Panc1 (cell line): ENCODE measurements around the gene MVK. TPM values are rescaled to one million over a fixed set of nuclear protein-coding genes. Genes with fewer than 3 reads are reported as not detected.

Source experiments
- ATAC-seq: fragments of 200-7000 bp; cut with Tn5 transposase; 2 replicates; pipeline ENCODE4 v1.9.1; 2020; ENCODE audit warnings: mild to moderate bottlenecking, moderate library complexity
- BruUV-seq: library from RNA; stranded (reverse); fragments of 400-500 nt; replicated peaks from 2 replicates; lab custom pipeline; 2021; lab: Mats Ljungman, UMichigan
- CTCF ChIA-PET: fragments of 300-600 bp; sonication (Branson Sonifier 250); formaldehyde crosslinking; loops from one replicate; lab custom pipeline; 2022; ENCODE audit warnings: antibody characterized with exemption; lab: Charles Lee
- POLR2A ChIA-PET: fragments of 300-600 bp; sonication (Branson Sonifier 250); formaldehyde crosslinking; loops from one replicate; lab custom pipeline; 2022; ENCODE audit warnings: antibody characterized with exemption; lab: Charles Lee
- DNase-seq: peaks from one replicate; pipeline ENCODE4 v3.0.0-alpha.2; 2010; ENCODE audit warnings: low read depth, low spot score
- H3K27ac ChIP-seq: 2 replicates; pipeline ENCODE4 v1.5.1; 2011; ENCODE audit warnings: mild to moderate bottlenecking, low read length, inconsistent platforms
- H3K27me3 ChIP-seq: fragments of 200-500 bp; sonication (Bioruptor generic); 2 replicates; pipeline ENCODE4 v1.6.0; 2014; ENCODE audit warnings: low read length, inconsistent platforms; ENCODE audit not compliant: control insufficient read depth, insufficient read depth
- H3K36me3 ChIP-seq: fragments of 200-500 bp; sonication (Bioruptor generic); 2 replicates; pipeline ENCODE4 v1.5.1; 2014; ENCODE audit warnings: inconsistent platforms, mild to moderate bottlenecking, low read length, moderate library complexity; ENCODE audit not compliant: control insufficient read depth, insufficient read depth
- H3K4me1 ChIP-seq: 2 replicates; pipeline ENCODE4 v1.5.1; 2011; ENCODE audit warnings: inconsistent platforms, mild to moderate bottlenecking, low read length, moderate library complexity; ENCODE audit not compliant: control insufficient read depth, insufficient read depth
- H3K4me3 ChIP-seq, 2 experiments: 2 replicates each; pipeline ENCODE4 v1.5.1; 2011 to 2012; ENCODE audit warnings: low read depth in 2 of 2, low read length in 2 of 2, mild to moderate bottlenecking in 2 of 2, inconsistent platforms in 1 of 2, moderate library complexity in 1 of 2
- H3K9me3 ChIP-seq: fragments of 200-500 bp; sonication (Bioruptor generic); 2 replicates; pipeline ENCODE4 v1.5.1; 2014; ENCODE audit warnings: low read depth, mild to moderate bottlenecking, inconsistent platforms, low read length, moderate library complexity; ENCODE audit not compliant: control insufficient read depth, insufficient read depth
- CTCF ChIP-seq: fragments of 450-650 bp; IDR thresholded peaks from 2 replicates; pipeline ENCODE4 v1.5.1; 2017; ENCODE audit warnings: mild to moderate bottlenecking
- POLR2AphosphoS5 ChIP-seq: IDR thresholded peaks from 2 replicates; pipeline ENCODE4 v1.6.1; 2012; ENCODE audit warnings: mild to moderate bottlenecking, low read depth, low read length, moderate library complexity
- SIN3A ChIP-seq: IDR thresholded peaks from 2 replicates; pipeline ENCODE4 v1.6.1; 2012; ENCODE audit warnings: low read depth, mild to moderate bottlenecking, low read length, moderate library complexity, borderline replicate concordance; ENCODE audit not compliant: insufficient read depth
- TCF7L2 ChIP-seq: IDR thresholded peaks from 2 replicates; pipeline ENCODE4 v1.6.1; 2011; ENCODE audit warnings: mild to moderate bottlenecking, low read depth, low read length, inconsistent platforms
- in situ Hi-C: cut with HindIII; loops from 2 replicates; pipeline ENCODE4 v1.10.0; 2016; ENCODE audit warnings: low sequenced_read_pairs, low pct_unique_long_range_greater_than_20kb
- intact Hi-C: fragments of 100-400 bp; cut with micrococcal nuclease; formaldehyde crosslinking; loops from one replicate; pipeline ENCODE4 v1.10.0; 2022; ENCODE audit not compliant: unreplicated experiment
- total RNA-seq: library from RNA; stranded (reverse); gene quantifications from one replicate; pipeline ENCODE4 v1.2.1, GENCODE V29; 2021; ENCODE audit not compliant: unreplicated experiment
- TF ChIP-seq, protein P1 (sequence below), 2 experiments: IDR thresholded peaks; 2 replicates each; pipeline ENCODE4 v1.6.1; 2011 to 2012; ENCODE audit warnings: low read depth in 2 of 2, control low read depth in 1 of 2, low read length in 1 of 2, mild to moderate bottlenecking in 1 of 2, moderate library complexity in 1 of 2; ENCODE audit not compliant: insufficient read depth in 1 of 2

The MVK gene
- total RNA-seq, 1 experiment from 2014 or later = 41.6 TPM

DNA sequence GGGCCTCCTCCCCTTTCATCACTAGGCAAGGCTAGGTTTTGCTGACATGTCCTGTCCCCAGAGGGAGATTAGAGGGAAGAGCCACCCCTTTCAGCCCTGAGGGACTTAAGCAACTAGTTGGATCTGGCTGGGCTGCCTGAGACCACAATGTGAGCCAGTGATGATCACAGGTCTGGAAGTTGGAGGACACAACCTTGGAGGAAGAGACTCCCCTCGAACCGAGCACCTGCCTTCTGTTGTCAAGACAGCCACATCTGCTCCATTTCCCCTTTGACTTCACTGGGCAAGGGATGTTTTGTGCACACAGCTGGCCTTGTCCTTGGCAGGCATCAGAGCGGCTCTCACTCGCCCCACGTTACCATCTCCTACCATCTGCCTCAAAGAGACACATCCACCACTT, 31.4 kb downstream of the MVK start:
- CTCF ChIA-PET = no interaction called here
- 0 out of 2 replicates have a peak, but pooled peaks have one; percentile 19 for ATAC-seq
- intact Hi-C loops = no loop called here

DNA sequence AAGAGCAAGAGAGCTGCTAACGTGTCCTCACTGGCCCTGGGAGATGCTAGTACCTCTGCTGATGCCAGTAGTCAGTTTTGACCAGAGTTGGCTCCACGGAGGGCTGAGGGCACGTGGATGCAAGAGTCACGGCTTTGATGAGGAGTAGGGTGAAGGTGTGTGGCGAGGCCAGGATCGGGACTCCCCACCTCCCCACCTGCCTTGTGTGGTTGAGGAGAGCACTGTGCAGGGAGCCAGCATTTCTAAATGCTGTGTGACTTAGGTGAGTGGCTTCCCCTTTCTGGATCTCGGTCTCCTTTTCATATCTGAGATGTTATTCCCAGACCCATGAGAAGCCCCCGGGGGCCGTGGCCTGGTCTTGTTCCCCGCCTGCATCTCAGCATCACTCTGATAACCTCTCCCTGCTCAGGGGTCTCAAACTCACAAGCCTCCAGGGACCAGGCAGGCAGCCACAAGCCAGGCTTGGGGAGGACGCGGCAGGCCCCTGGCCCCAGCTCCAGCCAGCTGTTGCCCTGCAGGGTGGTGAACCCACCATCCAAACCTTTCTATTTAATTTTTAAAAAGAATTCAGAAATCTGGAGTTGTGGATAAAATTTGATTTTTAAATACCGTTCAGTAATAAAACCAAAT, 32.1 kb downstream of the MVK start:
- Histone ChIP-seq H3K4me1 (no peaks in the 10 kb centered on the region), H3K27me3 (no peaks in the 10 kb centered on the region), H3K4me3 (no peak overlapping the region), H3K9me3 (no peaks in the 10 kb centered on the region), H3K27ac (no peak overlapping the region), H3K36me3 (no peaks in the 10 kb centered on the region)
- DNase-seq (no peak), ATAC-seq (no peak)
- intact Hi-C loops = no loop called here
- TF ChIP-seq POLR2AphosphoS5 = no peak
- TF ChIP-seq TCF7L2 = no peak
- no peak for TF ChIP-seq SIN3A
- TF ChIP-seq, protein P1, sequence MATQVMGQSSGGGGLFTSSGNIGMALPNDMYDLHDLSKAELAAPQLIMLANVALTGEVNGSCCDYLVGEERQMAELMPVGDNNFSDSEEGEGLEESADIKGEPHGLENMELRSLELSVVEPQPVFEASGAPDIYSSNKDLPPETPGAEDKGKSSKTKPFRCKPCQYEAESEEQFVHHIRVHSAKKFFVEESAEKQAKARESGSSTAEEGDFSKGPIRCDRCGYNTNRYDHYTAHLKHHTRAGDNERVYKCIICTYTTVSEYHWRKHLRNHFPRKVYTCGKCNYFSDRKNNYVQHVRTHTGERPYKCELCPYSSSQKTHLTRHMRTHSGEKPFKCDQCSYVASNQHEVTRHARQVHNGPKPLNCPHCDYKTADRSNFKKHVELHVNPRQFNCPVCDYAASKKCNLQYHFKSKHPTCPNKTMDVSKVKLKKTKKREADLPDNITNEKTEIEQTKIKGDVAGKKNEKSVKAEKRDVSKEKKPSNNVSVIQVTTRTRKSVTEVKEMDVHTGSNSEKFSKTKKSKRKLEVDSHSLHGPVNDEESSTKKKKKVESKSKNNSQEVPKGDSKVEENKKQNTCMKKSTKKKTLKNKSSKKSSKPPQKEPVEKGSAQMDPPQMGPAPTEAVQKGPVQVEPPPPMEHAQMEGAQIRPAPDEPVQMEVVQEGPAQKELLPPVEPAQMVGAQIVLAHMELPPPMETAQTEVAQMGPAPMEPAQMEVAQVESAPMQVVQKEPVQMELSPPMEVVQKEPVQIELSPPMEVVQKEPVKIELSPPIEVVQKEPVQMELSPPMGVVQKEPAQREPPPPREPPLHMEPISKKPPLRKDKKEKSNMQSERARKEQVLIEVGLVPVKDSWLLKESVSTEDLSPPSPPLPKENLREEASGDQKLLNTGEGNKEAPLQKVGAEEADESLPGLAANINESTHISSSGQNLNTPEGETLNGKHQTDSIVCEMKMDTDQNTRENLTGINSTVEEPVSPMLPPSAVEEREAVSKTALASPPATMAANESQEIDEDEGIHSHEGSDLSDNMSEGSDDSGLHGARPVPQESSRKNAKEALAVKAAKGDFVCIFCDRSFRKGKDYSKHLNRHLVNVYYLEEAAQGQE (IDR thresholded peaks at IDR 0.05; ENCODE audit: insufficient read depth in 1 of 2, low read depth in 2 of 2, low read length in 1 of 2) = no peak
- no peak for TF ChIP-seq CTCF
- in situ Hi-C loops = no loop called here
- BruUV-seq = no TSS peak
- CTCF ChIA-PET = interaction anchor here (0.8 kb wide), 1 partner anchor 8 kb away, joined by 3 read pairs; no protein-coding TSS in a partner anchor
- POLR2A ChIA-PET = no interaction called here

More for the DNA sequence above, 31.4 kb downstream of the MVK start:
- no peak for DNase-seq
- Histone ChIP-seq H3K36me3 (no peaks in the 10 kb centered on the region), H3K27ac (no peak overlapping the region), H3K4me3 (no peak overlapping the region), H3K4me1 (no peaks in the 10 kb centered on the region), H3K27me3 (no peaks in the 10 kb centered on the region), H3K9me3 (no peaks in the 10 kb centered on the region)
- TF ChIP-seq, protein P1 (IDR thresholded peaks at IDR 0.05; ENCODE audit: insufficient read depth in 1 of 2, low read depth in 2 of 2, low read length in 1 of 2) = no peak
- no peak for TF ChIP-seq CTCF
- TF ChIP-seq SIN3A = no peak
- TF ChIP-seq POLR2AphosphoS5 = no peak
- TF ChIP-seq TCF7L2 = no peak
- BruUV-seq = no TSS peak
- in situ Hi-C loops = no loop called here
- POLR2A ChIA-PET = no interaction called here
